Right lobe of liver (tissue), 6 donors: ENCODE measurements around the gene ZNF488. TPM values are rescaled to one million over a fixed set of nuclear protein-coding genes. Genes with fewer than 3 reads are reported as not detected.
"Not testable (repeated sequence)": the region's sequence is repeated elsewhere in the genome, so short reads cannot be mapped to it uniquely, and the experiment has no call there.

Source experiments
- ATAC-seq, 4 donors: fragments of 200-7000 bp; cut with Tn5 transposase; one replicate each; pipeline ENCODE4 v1.9.1; 2020; ENCODE audit warnings: mild to moderate bottlenecking in 4 of 4, moderate library complexity in 4 of 4
- DNase-seq, 3 donors: peaks; one replicate each; pipeline ENCODE4 v3.0.0-alpha.2; 2020
- H3K27ac ChIP-seq, 3 donors: fragments of 200-600 bp; one replicate each; pipeline ENCODE4 v1.8.0; 2022
- H3K27me3 ChIP-seq, 2 donors: fragments of 200-600 bp; one replicate each; pipeline ENCODE4 v1.8.0; 2022
- H3K36me3 ChIP-seq, 4 donors: fragments of 200-600 bp; sonication (generic) in 1 of 4; one replicate each; pipeline versions ENCODE4 v1.5.1 to v1.8.0; 2017 to 2022; ENCODE audit warnings: control low read depth in 1 of 4
- H3K4me1 ChIP-seq, 4 donors: fragments of 200-600 bp; sonication (generic) in 1 of 4; one replicate each; pipeline versions ENCODE4 v1.5.1 to v1.8.0; 2017 to 2022; ENCODE audit warnings: control low read depth in 1 of 4
- H3K4me3 ChIP-seq, 3 donors: fragments of 200-600 bp; one replicate each; pipeline ENCODE4 v1.8.0; 2022
- H3K9me3 ChIP-seq, 4 donors: fragments of 200-600 bp; sonication (generic) in 1 of 4; one replicate each; pipeline versions ENCODE4 v1.5.1 to v1.8.0; 2017 to 2022; ENCODE audit warnings: control low read depth in 1 of 4
- CTCF ChIP-seq, 4 donors: fragments of 200-600 bp in 3 of 4; fragments of 450-650 bp in 1 of 4; IDR thresholded peaks; one replicate each; pipeline versions ENCODE4 v1.5.1 to v1.8.0; 2016 to 2022; ENCODE audit warnings: antibody characterized with exemption in 4 of 4, mild to moderate bottlenecking in 2 of 4
- POLR2A ChIP-seq: fragments of 450-650 bp; IDR thresholded peaks from one replicate; pipeline ENCODE4 v1.6.1; 2017; ENCODE audit warnings: antibody characterized with exemption, mild to moderate bottlenecking
- WGBS: methylation state at CpG from one replicate; pipeline ENCODE4 v1.1.6; 2018; ENCODE audit warnings: low coverage, low lambda C conversion rate; ENCODE audit not compliant: insufficient coverage; ENCODE audit errors: missing lambda C conversion rate; 5-methylcytosine and 5-hydroxymethylcytosine counted together
- intact Hi-C, 2 donors: fragments of 100-400 bp; cut with DNase I; formaldehyde crosslinking; loops; one replicate each; pipeline versions ENCODE4 v1.11.2 to v1.14.1; 2022
- total RNA-seq, 6 experiments: library from RNA; depleted of rRNA in 2 of 6; stranded (reverse); fragments of >200 nt in 2 of 6; fragmentation: NEBNext Ultra II Directional in 3 of 6; extraction: Animal tissue kit (Norgen Biotek cat#: 25700) in 3 of 6; gene quantifications; one replicate each; pipeline versions ENCODE4 v1.1.0 to v1.2.4, GENCODE V29; 2016 to 2023
- donor health status: DM: no; HTN: yes; CAD: no.
- donor health status: DM: no; HTN: no; CAD: no.
- donor health status: DM: no; HTN: no; CAD: no.
- donor health status: DM: no; HTN: yes; CAD: no.
- donor health status: DM: no; HTN: yes; CAD: no.

Gene ZNF488
- total RNA-seq, 6 experiments from 2014 or later = not detected

GRCh38 chr10:47389619-47390018 is 5.5 kb upstream of the ZNF488 start:
- Histone ChIP-seq H3K4me1 (no peaks in the 10 kb centered on the region), H3K9me3 (no peaks in the 10 kb centered on the region), H3K27ac (no peak overlapping the region), H3K36me3 (no peaks in the 10 kb centered on the region), H3K27me3 (no peaks in the 10 kb centered on the region), H3K4me3 (no peak overlapping the region)
- TF ChIP-seq POLR2A (no peak), CTCF (IDR thresholded peaks at IDR 0.05) (no peak)
- ATAC-seq (no peak), DNase-seq (no peak)
- intact Hi-C loops = no loop called here
- WGBS = 71% methylated on average over 3 of the region's 3 CpGs

- no peak overlapping the region for H3K4me3 ChIP-seq
- intact Hi-C loops = no loop called here
- TF ChIP-seq CTCF (IDR thresholded peaks at IDR 0.05) = no peak
- TF ChIP-seq POLR2A = no peak
- WGBS = 83% methylated on average over 2 of the region's 4 CpGs
- H3K9me3 ChIP-seq = no peaks in the 10 kb centered on the region
- ATAC-seq (no peak), DNase-seq (no peak)
- peaks cover 0 to 2% (median 0%) of the 10 kb centered on the region in 4 donors for H3K4me1 ChIP-seq
- no peak overlapping the region for H3K27ac ChIP-seq
- H3K27me3 ChIP-seq = no peaks in the 10 kb centered on the region
- no peaks in the 10 kb centered on the region for H3K36me3 ChIP-seq
These were observed 4.8 kb upstream of the ZNF488 start for GRCh38 chr10:47388879-47389278.

GRCh38 chr10:47386104-47386503 is 2.0 kb upstream of the ZNF488 start:
- DNase-seq, H3K4me1 ChIP-seq, H3K27me3 ChIP-seq, intact Hi-C loops, H3K36me3 ChIP-seq, ATAC-seq, H3K9me3 ChIP-seq, H3K27ac ChIP-seq, H3K4me3 ChIP-seq: not testable (repeated sequence)
- 60% methylated on average over 1 of the region's 2 CpGs for WGBS

GRCh38 chr10:47383261-47384147 is 589 bp downstream of the ZNF488 start:
- peaks cover 0 to 3% (median 0%) of the 10 kb centered on the region in 4 donors for H3K4me1 ChIP-seq
- H3K27me3 ChIP-seq = no peaks in the 10 kb centered on the region
- TF ChIP-seq CTCF (IDR thresholded peaks at IDR 0.05) (no peak), POLR2A (no peak)
- no peaks in the 10 kb centered on the region for H3K36me3 ChIP-seq
- intact Hi-C loops = loop anchor here (5.0 kb wide), 2 partner anchors 1096 to 1101 kb away; partner anchors contain the start of gene ANTXRL (in 1 of the 2)
- no peaks in the 10 kb centered on the region for H3K9me3 ChIP-seq
- no peak for ATAC-seq
- H3K4me3 ChIP-seq = peak overlapping the region; percentile 65 to 70 (median 66)
- WGBS = 39% methylated on average over 4 of the region's 9 CpGs
- no peak overlapping the region for H3K27ac ChIP-seq
- no peak for DNase-seq
